A549 (cell line): ENCODE data around the gene LRP1.

ENCODE experiments used
- JUNB ChIP-seq: fragments of >200 bp; sonication (Bioruptor Twin); formaldehyde crosslinking; IDR thresholded peaks from 2 replicates; pipeline ENCODE4 v1.6.1; 2016
- PBX3 ChIP-seq: IDR thresholded peaks from 2 replicates; pipeline ENCODE4 v1.6.1; 2012
- POLR2A ChIP-seq: IDR thresholded peaks from 2 replicates; pipeline ENCODE4 v1.6.1; 2012; ENCODE audit warnings: mild to moderate bottlenecking, low read length

- TF ChIP-seq PBX3 (no peak), POLR2A (no peak), JUNB (no peak)
These were observed 41.7 kb upstream of the LRP1 start for GRCh38 chr12:57086493-57087009.
